IMR-90 (cell line): ENCODE data around the gene DAPK1. TPM values are rescaled to one million over a fixed set of nuclear protein-coding genes. Genes with fewer than 3 reads are reported as not detected.

Source experiments
- ATAC-seq: fragments of 200-7000 bp; cut with Tn5 transposase; 2 replicates; pipeline ENCODE4 v1.9.1; 2020; ENCODE audit warnings: low read depth, mild to moderate bottlenecking, moderate library complexity
- BruUV-seq: library from RNA; stranded (reverse); fragments of 400-500 nt; replicated peaks from 2 replicates; lab custom pipeline; 2021; lab: Mats Ljungman, UMichigan
- CTCF ChIA-PET: fragments of 300-600 bp; formaldehyde crosslinking; extraction: SDS; loops from one replicate; lab custom pipeline; 2021; ENCODE audit warnings: antibody characterized with exemption; lab: Yijun Ruan, JAX
- POLR2A ChIA-PET: fragments of 300-600 bp; sonication (Branson Sonifier 250); formaldehyde crosslinking; loops from one replicate; lab custom pipeline; 2022; ENCODE audit warnings: antibody characterized with exemption; ENCODE audit not compliant: unreplicated experiment; lab: Charles Lee
- DNase-seq: peaks from one replicate; pipeline ENCODE4 v3.0.0; 2013
- H2AFZ ChIP-seq: replicated peaks from 2 replicates; pipeline ENCODE3; 2013; ENCODE audit warnings: low read length, mild to moderate bottlenecking; ENCODE audit not compliant: poor library complexity
- H2AK5ac ChIP-seq: 2 replicates; pipeline ENCODE4 v1.6.1; 2013; ENCODE audit warnings: low read depth, low read length, inconsistent platforms
- H2AK9ac ChIP-seq: replicated peaks from 2 replicates; pipeline ENCODE3; 2013; ENCODE audit warnings: mild to moderate bottlenecking, low read depth, low read length, moderate library complexity; ENCODE audit not compliant: poor library complexity
- H2BK120ac ChIP-seq: 2 replicates; pipeline ENCODE4 v1.6.1; 2013; ENCODE audit warnings: low read depth, low read length, inconsistent platforms
- H2BK15ac ChIP-seq: 3 replicates; pipeline ENCODE4 v1.6.1; 2013; ENCODE audit warnings: low read depth, low read length, inconsistent platforms
- H2BK20ac ChIP-seq: 2 replicates; pipeline ENCODE4 v1.6.1; 2013; ENCODE audit warnings: low read depth, mild to moderate bottlenecking, inconsistent platforms, low read length, moderate library complexity
- H2BK5ac ChIP-seq: 2 replicates; pipeline ENCODE4 v1.6.1; 2013; ENCODE audit warnings: mild to moderate bottlenecking, low read depth, low read length, inconsistent platforms; ENCODE audit not compliant: poor library complexity, severe bottlenecking
- H3K14ac ChIP-seq: replicated peaks from 2 replicates; pipeline ENCODE4 v1.6.1; 2013; ENCODE audit warnings: low read depth, low read length, inconsistent platforms
- H3K18ac ChIP-seq: 2 replicates; pipeline ENCODE4 v1.6.1; 2013; ENCODE audit warnings: low read depth, low read length, control low read depth
- H3K23ac ChIP-seq: 2 replicates; pipeline ENCODE4 v1.6.1; 2013; ENCODE audit warnings: low read depth, low read length, inconsistent platforms
- H3K27ac ChIP-seq: 2 replicates; pipeline ENCODE4 v1.5.1; 2013; ENCODE audit warnings: mild to moderate bottlenecking, control low read depth, low read length; ENCODE audit not compliant: insufficient read depth
- H3K27me3 ChIP-seq: 2 replicates; pipeline ENCODE4 v1.6.1; 2013; ENCODE audit warnings: low read length; ENCODE audit not compliant: control insufficient read depth, insufficient read depth
- H3K36me3 ChIP-seq: 2 replicates; pipeline ENCODE4 v1.6.1; 2013; ENCODE audit warnings: low read length, mixed read lengths; ENCODE audit not compliant: control insufficient read depth, insufficient read depth
- H3K4ac ChIP-seq: 2 replicates; pipeline ENCODE4 v1.6.1; 2013; ENCODE audit warnings: low read depth, low read length, inconsistent platforms
- H3K4me1 ChIP-seq: 2 replicates; pipeline ENCODE4 v1.6.1; 2013; ENCODE audit warnings: low read length, mixed read lengths; ENCODE audit not compliant: control insufficient read depth, insufficient read depth
- H3K4me2 ChIP-seq: 2 replicates; pipeline ENCODE4 v1.6.1; 2013; ENCODE audit warnings: low read depth, mild to moderate bottlenecking, control low read depth, low read length, moderate library complexity
- H3K4me3 ChIP-seq: 2 replicates; pipeline ENCODE4 v1.5.1; 2013; ENCODE audit warnings: low read depth, mild to moderate bottlenecking, control low read depth, low read length, moderate library complexity; ENCODE audit not compliant: insufficient read depth
- H3K56ac ChIP-seq: 2 replicates; pipeline ENCODE4 v1.6.1; 2013; ENCODE audit warnings: low read length, inconsistent platforms; ENCODE audit not compliant: insufficient read depth; ENCODE audit errors: extremely low read depth
- H3K79me1 ChIP-seq, 2 experiments: 2 replicates each; pipeline ENCODE4 v1.6.1; 2013; ENCODE audit warnings: low read length in 2 of 2, inconsistent platforms in 1 of 2, low read depth in 1 of 2
- H3K9ac ChIP-seq: 2 replicates; pipeline ENCODE4 v1.6.1; 2013; ENCODE audit warnings: low read depth, low read length, control low read depth
- H3K9me1 ChIP-seq: 2 replicates; pipeline ENCODE4 v1.6.1; 2013; ENCODE audit warnings: low read length, inconsistent platforms; ENCODE audit not compliant: insufficient read depth
- H3K9me3 ChIP-seq: 2 replicates; pipeline ENCODE4 v1.6.1; 2013; ENCODE audit warnings: low read length; ENCODE audit not compliant: control insufficient read depth, insufficient read depth
- H4K20me1 ChIP-seq: 2 replicates; pipeline ENCODE4 v1.6.1; 2013; ENCODE audit warnings: low read length, inconsistent platforms; ENCODE audit not compliant: insufficient read depth
- H4K5ac ChIP-seq: 2 replicates; pipeline ENCODE4 v1.6.1; 2013; ENCODE audit warnings: mild to moderate bottlenecking, low read depth, low read length, control low read depth
- H4K8ac ChIP-seq, 2 experiments: 2 replicates each; pipeline ENCODE4 v1.6.1; 2013; ENCODE audit warnings: low read depth in 2 of 2, low read length in 2 of 2, control low read depth in 1 of 2, inconsistent platforms in 1 of 2
- H4K91ac ChIP-seq: 2 replicates; pipeline ENCODE4 v1.6.1; 2013; ENCODE audit warnings: low read depth, low read length, inconsistent platforms; ENCODE audit not compliant: insufficient read depth
- CHD1 ChIP-seq: IDR thresholded peaks from 2 replicates; pipeline ENCODE4 v1.6.1; 2012; ENCODE audit warnings: low read depth, low read length, improper control_type of control experiment
- FOS ChIP-seq: fragments of 150-350 bp; IDR thresholded peaks from 2 replicates; pipeline ENCODE4 v1.6.1; 2016; ENCODE audit warnings: low read depth, low read length
- MAZ ChIP-seq: IDR thresholded peaks from 2 replicates; pipeline ENCODE4 v1.6.1; 2012; ENCODE audit warnings: low read depth, mild to moderate bottlenecking, low read length, improper control_type of control experiment, moderate library complexity, borderline replicate concordance
- MXI1 ChIP-seq: IDR thresholded peaks from 2 replicates; pipeline ENCODE4 v1.6.1; 2012; ENCODE audit warnings: low read depth, mild to moderate bottlenecking, low read length, moderate library complexity, borderline replicate concordance
- POLR2A ChIP-seq: IDR thresholded peaks from 2 replicates; pipeline ENCODE4 v1.6.1; 2012; ENCODE audit warnings: mild to moderate bottlenecking, low read depth, low read length
- RCOR1 ChIP-seq: IDR thresholded peaks from 2 replicates; pipeline ENCODE4 v1.6.1; 2012; ENCODE audit warnings: mild to moderate bottlenecking, low read length, improper control_type of control experiment; ENCODE audit not compliant: insufficient replicate concordance
- RFX5 ChIP-seq: IDR thresholded peaks from 2 replicates; pipeline ENCODE4 v1.8.0; 2012; ENCODE audit warnings: low read depth, mild to moderate bottlenecking, low read length, moderate library complexity
- dilution Hi-C: fragments of 300-500 bp; cut with HindIII; formaldehyde crosslinking; loops from one replicate; pipeline ENCODE4 v1.14.3; 2018; ENCODE audit warnings: low sequenced_read_pairs; ENCODE audit not compliant: unreplicated experiment
- in situ Hi-C: fragments of 300-500 bp; cut with MboI; formaldehyde crosslinking; loops from 3 replicates; pipeline ENCODE4 v1.14.3; 2019; ENCODE audit warnings: low sequenced_read_pairs, inconsistent platforms, mixed read lengths
- intact Hi-C: fragments of 100-400 bp; cut with micrococcal nuclease; formaldehyde crosslinking; loops from 2 replicates; pipeline ENCODE4 v1.10.0; 2022
- polyA plus RNA-seq, 3 experiments: library from polyadenylated mRNA; depleted of rRNA; stranded (reverse); fragments of >200 nt; gene quantifications; 2 replicates each; pipeline ENCODE4 v1.2.3, GENCODE V29; 2012; ENCODE audit warnings: low replicate concordance in 1 of 3
- total RNA-seq: library from RNA; depleted of rRNA; stranded (reverse); fragments of >200 nt; gene quantifications from 2 replicates; pipeline ENCODE4 v1.2.3, GENCODE V29; 2012
- TF ChIP-seq, protein P1 (sequence below): conservative IDR thresholded peaks from 2 replicates; pipeline ENCODE4 v1.5.1; 2012; ENCODE audit warnings: mild to moderate bottlenecking, low read depth, low read length, improper control_type of control experiment
- TF ChIP-seq, protein P2 (sequence below): fragments of 150-350 bp; IDR thresholded peaks from 2 replicates; pipeline ENCODE4 v1.6.1; 2017; ENCODE audit warnings: mild to moderate bottlenecking, antibody characterized with exemption, low read length, low read depth
- TF ChIP-seq, protein P3 (sequence below): fragments of 150-350 bp; IDR thresholded peaks from 2 replicates; pipeline ENCODE4 v1.6.1; 2016; ENCODE audit warnings: low read depth, mild to moderate bottlenecking, low read length, moderate library complexity, borderline replicate concordance

Gene DAPK1
- total and polyA plus RNA-seq, 2 of the 4 experiments (the other 2 are of a cell fraction): under 0.01 to 0.03 TPM

DNA sequence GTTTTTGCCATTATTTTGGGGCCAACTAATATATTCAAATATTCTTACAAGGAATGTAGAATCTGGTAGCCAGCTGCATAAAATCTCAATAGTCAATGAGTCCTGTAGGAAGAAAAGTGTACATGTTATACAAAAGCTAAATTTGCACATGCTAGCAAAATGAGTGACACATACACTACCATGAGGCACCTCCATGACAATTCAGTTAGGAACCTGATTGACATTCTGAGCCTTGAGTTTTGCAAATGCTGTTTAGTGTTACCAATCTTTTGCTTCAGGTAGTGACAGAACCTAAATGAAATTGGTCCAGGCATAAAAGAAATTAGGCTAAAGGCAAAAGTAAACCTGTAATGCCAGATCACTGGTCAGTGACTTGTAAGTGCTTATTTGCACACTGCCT lies 6.8 kb upstream of the DAPK1 start:
- in situ Hi-C loops: no loop called here
- intact Hi-C loops: no loop called here

More for the DNA sequence above, 6.8 kb upstream of the DAPK1 start:
- Histone ChIP-seq H3K9me3 (no peaks in the 10 kb centered on the region), H3K14ac (no peak overlapping the region), H3K79me1 (no peaks in the 10 kb centered on the region), H3K4ac (no peak overlapping the region), H2AK9ac (no peak overlapping the region), H3K9ac (no peak overlapping the region), H3K4me2 (no peak overlapping the region), H3K18ac (no peak overlapping the region), H3K9me1 (no peaks in the 10 kb centered on the region), H4K20me1 (no peaks in the 10 kb centered on the region), H2BK15ac (no peak overlapping the region), H3K4me3 (no peak overlapping the region), H3K56ac (no peak overlapping the region), H4K5ac (no peak overlapping the region), H4K8ac (no peak overlapping the region), H3K36me3 (no peaks in the 10 kb centered on the region), H2BK20ac (no peak overlapping the region), H2BK5ac (no peak overlapping the region), H3K27me3 (0 out of 2 replicates have a peak, but pooled peaks cover 2% of the 10 kb centered on the region), H2AK5ac (no peak overlapping the region), H4K91ac (no peak overlapping the region), H2BK120ac (no peak overlapping the region), H2AFZ (no peak overlapping the region), H3K27ac (no peak overlapping the region), H3K23ac (no peak overlapping the region), H3K4me1 (no peaks in the 10 kb centered on the region)
- ATAC-seq (no peak), DNase-seq (no peak)
- dilution Hi-C loops: no loop called here
- TF ChIP-seq, protein P1, sequence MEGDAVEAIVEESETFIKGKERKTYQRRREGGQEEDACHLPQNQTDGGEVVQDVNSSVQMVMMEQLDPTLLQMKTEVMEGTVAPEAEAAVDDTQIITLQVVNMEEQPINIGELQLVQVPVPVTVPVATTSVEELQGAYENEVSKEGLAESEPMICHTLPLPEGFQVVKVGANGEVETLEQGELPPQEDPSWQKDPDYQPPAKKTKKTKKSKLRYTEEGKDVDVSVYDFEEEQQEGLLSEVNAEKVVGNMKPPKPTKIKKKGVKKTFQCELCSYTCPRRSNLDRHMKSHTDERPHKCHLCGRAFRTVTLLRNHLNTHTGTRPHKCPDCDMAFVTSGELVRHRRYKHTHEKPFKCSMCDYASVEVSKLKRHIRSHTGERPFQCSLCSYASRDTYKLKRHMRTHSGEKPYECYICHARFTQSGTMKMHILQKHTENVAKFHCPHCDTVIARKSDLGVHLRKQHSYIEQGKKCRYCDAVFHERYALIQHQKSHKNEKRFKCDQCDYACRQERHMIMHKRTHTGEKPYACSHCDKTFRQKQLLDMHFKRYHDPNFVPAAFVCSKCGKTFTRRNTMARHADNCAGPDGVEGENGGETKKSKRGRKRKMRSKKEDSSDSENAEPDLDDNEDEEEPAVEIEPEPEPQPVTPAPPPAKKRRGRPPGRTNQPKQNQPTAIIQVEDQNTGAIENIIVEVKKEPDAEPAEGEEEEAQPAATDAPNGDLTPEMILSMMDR: no peak
- TF ChIP-seq, protein P2, sequence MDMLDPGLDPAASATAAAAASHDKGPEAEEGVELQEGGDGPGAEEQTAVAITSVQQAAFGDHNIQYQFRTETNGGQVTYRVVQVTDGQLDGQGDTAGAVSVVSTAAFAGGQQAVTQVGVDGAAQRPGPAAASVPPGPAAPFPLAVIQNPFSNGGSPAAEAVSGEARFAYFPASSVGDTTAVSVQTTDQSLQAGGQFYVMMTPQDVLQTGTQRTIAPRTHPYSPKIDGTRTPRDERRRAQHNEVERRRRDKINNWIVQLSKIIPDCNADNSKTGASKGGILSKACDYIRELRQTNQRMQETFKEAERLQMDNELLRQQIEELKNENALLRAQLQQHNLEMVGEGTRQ: no peak
- TF ChIP-seq MXI1 (no peak), FOS (no peak), CHD1 (no peak), RFX5 (no peak), RCOR1 (no peak), POLR2A (no peak), MAZ (no peak)
- TF ChIP-seq, protein P3, sequence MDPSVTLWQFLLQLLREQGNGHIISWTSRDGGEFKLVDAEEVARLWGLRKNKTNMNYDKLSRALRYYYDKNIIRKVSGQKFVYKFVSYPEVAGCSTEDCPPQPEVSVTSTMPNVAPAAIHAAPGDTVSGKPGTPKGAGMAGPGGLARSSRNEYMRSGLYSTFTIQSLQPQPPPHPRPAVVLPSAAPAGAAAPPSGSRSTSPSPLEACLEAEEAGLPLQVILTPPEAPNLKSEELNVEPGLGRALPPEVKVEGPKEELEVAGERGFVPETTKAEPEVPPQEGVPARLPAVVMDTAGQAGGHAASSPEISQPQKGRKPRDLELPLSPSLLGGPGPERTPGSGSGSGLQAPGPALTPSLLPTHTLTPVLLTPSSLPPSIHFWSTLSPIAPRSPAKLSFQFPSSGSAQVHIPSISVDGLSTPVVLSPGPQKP: no peak
- no TSS peak for BruUV-seq
- ChIA-PET CTCF (no interaction called here), POLR2A (no interaction called here)
